ENCODE results near the gene C6orf62. TPM values are rescaled to one million over a fixed set of nuclear protein-coding genes. Genes with fewer than 3 reads are reported as not detected.

Gene C6orf62
- total and polyA plus RNA-seq, 2 donors (not counting 3 experiments of a cell fraction or from before 2014, with no cell fraction given): 36.5 to 129 TPM

GRCh38 chr6:24690593-24690992 is 28.4 kb downstream of the C6orf62 start:
- H3K4me1 ChIP-seq (ENCODE audit: control insufficient read depth, extremely low read depth, insufficient read depth, low read length): no peaks in the 10 kb centered on the region
- intact Hi-C loops (cut with micrococcal nuclease) (loop anchor here (10.0 kb wide), 1 partner anchor 406 kb away; no protein-coding TSS in a partner anchor), dilution Hi-C loops (cut with MboI; ENCODE audit: extremely low pct_ligation_motif_present, low sequenced_read_pairs) (no loop called here)
- no peaks in the 10 kb centered on the region for H3K79me2 ChIP-seq (ENCODE audit: control insufficient read depth, insufficient read depth, low read length)
- H3K27ac ChIP-seq (ENCODE audit: insufficient read depth, low read depth, low read length): no peak overlapping the region
- DNase-seq (ENCODE audit: low read depth, low spot score) (no peak), FAIRE-seq (no peak)
- H2AFZ ChIP-seq (ENCODE audit: low read depth, low read length): no peak overlapping the region
- no peak overlapping the region for H3K9ac ChIP-seq (replicated peaks; ENCODE audit: extremely low read depth, insufficient read depth, low read length)
- BruUV-seq (replicated peaks): no TSS peak
- no peaks in the 10 kb centered on the region for H4K20me1 ChIP-seq (replicated peaks; ENCODE audit: control insufficient read depth, extremely low read depth, insufficient read depth, low read length)
- ChIA-PET POLR2A (no interaction called here), CTCF (interaction anchor here (0.9 to 8.8 kb wide), 3 partner anchors 24 to 108 kb away, joined by 3 to 124 read pairs (median 9); partner anchors contain the start of genes ACOT13 and TDP2)
- TF ChIP-seq JUN (IDR thresholded peaks at IDR 0.05; ENCODE audit: borderline replicate concordance, insufficient read depth, insufficient read length, low read depth) (no peak), MAX (IDR thresholded peaks at IDR 0.05; ENCODE audit: insufficient read depth, insufficient read length) (no peak), FOS (IDR thresholded peaks at IDR 0.05; ENCODE audit: borderline replicate concordance, insufficient read depth, low read length) (no peak), GATA2 (IDR thresholded peaks at IDR 0.05; ENCODE audit: insufficient read depth, insufficient read length, low read depth, low read length) (no peak), EZH2 (IDR thresholded peaks at IDR 0.05; ENCODE audit: borderline replicate concordance, low read depth, low read length, severe bottlenecking) (no peak), MYC (IDR thresholded peaks at IDR 0.05; ENCODE audit: low read depth, low read length) (no peak), POLR2A (IDR thresholded peaks at IDR 0.05; ENCODE audit: low read depth, low read length) (no peak)
- H3K4me3 ChIP-seq (replicated peaks in 1 of 3; ENCODE audit: insufficient read depth in 1 of 3, low read depth in 1 of 3, low read length in 3 of 3): no peak overlapping the region
- no peaks in the 10 kb centered on the region for H3K9me3 ChIP-seq (replicated peaks; ENCODE audit: control insufficient read depth, insufficient read depth, low read length)
- no peak overlapping the region for H3K4me2 ChIP-seq (ENCODE audit: insufficient read depth, low read length)
- no peaks in the 10 kb centered on the region for H3K27me3 ChIP-seq (ENCODE audit: control insufficient read depth in 2 of 2, insufficient read depth in 2 of 2, low read length in 2 of 2)
- no peaks in the 10 kb centered on the region for H3K9me1 ChIP-seq (replicated peaks; ENCODE audit: control insufficient read depth, extremely low read depth, insufficient read depth, low read length)
- H3K36me3 ChIP-seq (ENCODE audit: control insufficient read depth in 2 of 2, extremely low read depth in 1 of 2, insufficient read depth in 2 of 2, low read length in 2 of 2): no peaks in the 10 kb centered on the region

GRCh38 chr6:24689964-24690363 is 29.0 kb downstream of the C6orf62 start:
- no TSS peak for BruUV-seq (replicated peaks)
- intact Hi-C loops (cut with micrococcal nuclease) (loop anchor here (10.0 kb wide), 1 partner anchor 405 kb away; no protein-coding TSS in a partner anchor), dilution Hi-C loops (cut with MboI; ENCODE audit: extremely low pct_ligation_motif_present, low sequenced_read_pairs) (no loop called here)
- Histone ChIP-seq H3K27me3 (ENCODE audit: control insufficient read depth in 2 of 2, insufficient read depth in 2 of 2, low read length in 2 of 2) (no peaks in the 10 kb centered on the region), H3K9ac (replicated peaks; ENCODE audit: extremely low read depth, insufficient read depth, low read length) (no peak overlapping the region), H2AFZ (ENCODE audit: low read depth, low read length) (no peak overlapping the region), H4K20me1 (replicated peaks; ENCODE audit: control insufficient read depth, extremely low read depth, insufficient read depth, low read length) (no peaks in the 10 kb centered on the region), H3K9me1 (replicated peaks; ENCODE audit: control insufficient read depth, extremely low read depth, insufficient read depth, low read length) (no peaks in the 10 kb centered on the region), H3K79me2 (ENCODE audit: control insufficient read depth, insufficient read depth, low read length) (no peaks in the 10 kb centered on the region), H3K9me3 (replicated peaks; ENCODE audit: control insufficient read depth, insufficient read depth, low read length) (no peaks in the 10 kb centered on the region), H3K4me2 (ENCODE audit: insufficient read depth, low read length) (no peak overlapping the region), H3K36me3 (ENCODE audit: control insufficient read depth in 2 of 2, extremely low read depth in 1 of 2, insufficient read depth in 2 of 2, low read length in 2 of 2) (no peaks in the 10 kb centered on the region), H3K27ac (ENCODE audit: insufficient read depth, low read depth, low read length) (no peak overlapping the region), H3K4me3 (replicated peaks in 1 of 3; ENCODE audit: insufficient read depth in 1 of 3, low read depth in 1 of 3, low read length in 3 of 3) (no peak overlapping the region), H3K4me1 (ENCODE audit: control insufficient read depth, extremely low read depth, insufficient read depth, low read length) (no peaks in the 10 kb centered on the region)
- ChIA-PET POLR2A (no interaction called here), CTCF (interaction anchor here (1.7 to 2.6 kb wide), 2 partner anchors 105 to 109 kb away, joined by 9 to 20 read pairs; no protein-coding TSS in a partner anchor)
- TF ChIP-seq POLR2AphosphoS5 (IDR thresholded peaks at IDR 0.05; ENCODE audit: insufficient read depth, low read depth, low read length): no peak
- TF ChIP-seq GATA2 (IDR thresholded peaks at IDR 0.05; ENCODE audit: insufficient read depth, insufficient read length, low read depth, low read length): no peak
- TF ChIP-seq MAX (IDR thresholded peaks at IDR 0.05; ENCODE audit: insufficient read depth, insufficient read length): no peak
- TF ChIP-seq POLR2A (IDR thresholded peaks at IDR 0.05; ENCODE audit: low read depth, low read length): no peak
- TF ChIP-seq FOS (IDR thresholded peaks at IDR 0.05; ENCODE audit: borderline replicate concordance, insufficient read depth, low read length): no peak
- no peak for TF ChIP-seq CTCF (IDR thresholded peaks at IDR 0.05; ENCODE audit: extremely low read depth in 1 of 2, insufficient read depth in 1 of 2, low read depth in 1 of 2, low read length in 2 of 2)
- TF ChIP-seq JUN (IDR thresholded peaks at IDR 0.05; ENCODE audit: borderline replicate concordance, insufficient read depth, insufficient read length, low read depth): no peak
- TF ChIP-seq EZH2 (IDR thresholded peaks at IDR 0.05; ENCODE audit: borderline replicate concordance, low read depth, low read length, severe bottlenecking): no peak
- TF ChIP-seq MYC (IDR thresholded peaks at IDR 0.05; ENCODE audit: low read depth, low read length): no peak
- DNase-seq (ENCODE audit: low read depth, low spot score) (no peak), FAIRE-seq (no peak)
